Trophoblast cell (in vitro differentiated cells and primary cell): ENCODE data around the gene SEMA6A.
A peak's percentile ranks its signal among the peaks of the same experiment; 100 is the strongest.

ENCODE experiments used
- DNase-seq, 2 donors: peaks; one replicate each; pipeline ENCODE4 v3.0.0-alpha.2; 2016
- H2AFZ ChIP-seq: 2 replicates; pipeline ENCODE4 v1.6.1; 2013; ENCODE audit warnings: low read length, moderate library complexity, mild to moderate bottlenecking; ENCODE audit not compliant: insufficient read depth, poor library complexity
- H2AK5ac ChIP-seq: 2 replicates; pipeline ENCODE4 v1.6.1; 2013; ENCODE audit warnings: mild to moderate bottlenecking, low read length
- H2BK120ac ChIP-seq: 2 replicates; pipeline ENCODE4 v1.6.1; 2013; ENCODE audit warnings: low read length, mild to moderate bottlenecking, moderate library complexity; ENCODE audit not compliant: insufficient read depth, poor library complexity
- H2BK12ac ChIP-seq: 2 replicates; pipeline ENCODE4 v1.6.1; 2013; ENCODE audit warnings: mild to moderate bottlenecking, low read length, moderate library complexity
- H2BK5ac ChIP-seq: 2 replicates; pipeline ENCODE4 v1.6.1; 2013; ENCODE audit warnings: low read length, low read depth, moderate library complexity, mild to moderate bottlenecking; ENCODE audit not compliant: poor library complexity
- H3K14ac ChIP-seq: 2 replicates; pipeline ENCODE4 v1.6.1; 2013; ENCODE audit warnings: mild to moderate bottlenecking, low read length
- H3K18ac ChIP-seq: 2 replicates; pipeline ENCODE4 v1.6.1; 2013; ENCODE audit warnings: mild to moderate bottlenecking, low read length
- H3K23ac ChIP-seq: 2 replicates; pipeline ENCODE4 v1.6.1; 2013; ENCODE audit warnings: low read length
- H3K27ac ChIP-seq: 2 replicates; pipeline ENCODE4 v1.5.1; 2013; ENCODE audit warnings: low read depth, mild to moderate bottlenecking, inconsistent platforms, low read length, moderate library complexity
- H3K27me3 ChIP-seq: 2 replicates; pipeline ENCODE4 v1.6.1; 2013; ENCODE audit warnings: inconsistent platforms, mild to moderate bottlenecking, low read length, moderate library complexity; ENCODE audit not compliant: insufficient read depth
- H3K36me3 ChIP-seq, 2 experiments: 1 replicate in 1 of 2; 2 replicates in 1 of 2; pipeline ENCODE4 v1.6.1; 2013; ENCODE audit warnings: low read length in 2 of 2, mild to moderate bottlenecking in 2 of 2, moderate library complexity in 1 of 2; ENCODE audit not compliant: insufficient read depth in 2 of 2, control insufficient read depth in 1 of 2
- H3K4ac ChIP-seq: 2 replicates; pipeline ENCODE4 v1.6.1; 2013; ENCODE audit warnings: low read depth, mild to moderate bottlenecking, low read length, moderate library complexity
- H3K4me1 ChIP-seq, 2 experiments: 1 replicate in 1 of 2; 2 replicates in 1 of 2; pipeline ENCODE4 v1.6.1; 2013; ENCODE audit warnings: low read length in 2 of 2, mild to moderate bottlenecking in 2 of 2, moderate library complexity in 1 of 2; ENCODE audit not compliant: insufficient read depth in 2 of 2, control insufficient read depth in 1 of 2
- H3K4me2 ChIP-seq: 2 replicates; pipeline ENCODE4 v1.6.1; 2013; ENCODE audit warnings: inconsistent platforms, mild to moderate bottlenecking, low read length, moderate library complexity
- H3K4me3 ChIP-seq: 2 replicates; pipeline ENCODE4 v1.5.1; 2013; ENCODE audit warnings: mild to moderate bottlenecking, low read depth, low read length, inconsistent platforms
- H3K79me1 ChIP-seq: one replicate; pipeline ENCODE4 v1.6.1; 2013; ENCODE audit warnings: low read length
- H3K79me2 ChIP-seq: 2 replicates; pipeline ENCODE4 v1.6.1; 2013; ENCODE audit warnings: low read length, mild to moderate bottlenecking; ENCODE audit not compliant: control insufficient read depth, insufficient read depth, poor library complexity
- H3K9ac ChIP-seq: 2 replicates; pipeline ENCODE4 v1.6.1; 2013; ENCODE audit warnings: mild to moderate bottlenecking, low read length
- H3K9me3 ChIP-seq: 2 replicates; pipeline ENCODE4 v1.6.1; 2013; ENCODE audit warnings: low read depth, mild to moderate bottlenecking, control low read depth, inconsistent platforms, low read length; ENCODE audit not compliant: insufficient read depth
- H4K12ac ChIP-seq: 2 replicates; pipeline ENCODE4 v1.6.1; 2013; ENCODE audit warnings: low read depth, mild to moderate bottlenecking, low read length, moderate library complexity
- H4K8ac ChIP-seq: 2 replicates; pipeline ENCODE4 v1.6.1; 2013; ENCODE audit warnings: low read depth, mild to moderate bottlenecking, low read length, moderate library complexity
- H4K91ac ChIP-seq: one replicate; pipeline ENCODE4 v1.6.1; 2013; ENCODE audit warnings: low read depth, mild to moderate bottlenecking, low read length, moderate library complexity
- WGBS: extraction: QIAGEN DNeasy Blood & Tissue Kit; methylation state at CpG from one replicate; pipeline ENCODE4 v1.1.7; 2013; ENCODE audit warnings: missing lambda C conversion rate; ENCODE audit not compliant: insufficient read length, insufficient coverage; ENCODE audit errors: extremely low coverage; 5-methylcytosine and 5-hydroxymethylcytosine counted together

Gene SEMA6A

DNA sequence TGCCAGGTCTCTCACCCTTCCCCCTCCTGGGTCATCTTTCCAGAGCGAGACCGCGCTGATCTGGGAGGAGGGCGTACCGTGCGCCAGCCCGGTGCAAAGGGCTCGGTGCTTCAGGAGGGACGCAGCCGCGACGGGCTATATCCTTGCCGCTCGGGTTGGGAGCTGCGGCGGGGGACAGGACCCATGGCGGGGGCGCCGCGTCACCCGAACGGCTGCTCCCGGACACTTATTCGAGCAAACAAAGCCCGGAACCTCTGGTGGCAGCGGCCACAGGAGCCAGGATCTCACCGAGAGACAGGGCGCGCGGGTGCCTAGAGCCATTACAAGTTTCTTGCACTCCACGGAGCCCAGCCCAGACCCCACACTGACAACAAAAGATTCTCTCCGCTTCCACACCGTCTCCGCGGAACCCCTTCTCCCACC lies 1.3 kb downstream of the SEMA6A start:
- H3K79me2 ChIP-seq, result peaks cover 47% of the 10 kb centered on the region
- H3K23ac ChIP-seq, result no peak overlapping the region
- peaks cover 42% of the 10 kb centered on the region for H3K79me1 ChIP-seq
- H3K36me3 ChIP-seq, result peaks cover 3 to 11% of the 10 kb centered on the region in 2 experiments
- peak overlapping the region; percentile 79 for H4K12ac ChIP-seq
- H3K9ac ChIP-seq, result peak overlapping the region; percentile 87
- H3K27ac ChIP-seq, result peak overlapping the region; percentile 98
- H2AK5ac ChIP-seq, result peak overlapping the region; percentile 20
- H3K27me3 ChIP-seq, result no peaks in the 10 kb centered on the region
- H4K91ac ChIP-seq, result peak overlapping the region; percentile 82
- peak overlapping the region; percentile 21 for H2BK12ac ChIP-seq
- peak overlapping the region; percentile 90 for H3K14ac ChIP-seq
- peak in 1 of 2 donors; percentile 29 for DNase-seq
- H2BK5ac ChIP-seq, result peak overlapping the region; percentile 98
- WGBS, result no CpG with 5 or more reads among the region's 35 CpGs
- peak overlapping the region; percentile 89 for H4K8ac ChIP-seq
- H2BK120ac ChIP-seq, result peak overlapping the region; percentile 71
- peak overlapping the region; percentile 94 for H3K4me3 ChIP-seq
- H3K9me3 ChIP-seq, result peaks cover 2% of the 10 kb centered on the region
- peak overlapping the region; percentile 98 for H3K18ac ChIP-seq
- peak overlapping the region; percentile 100 for H3K4ac ChIP-seq
- peaks cover 2 to 13% of the 10 kb centered on the region in 2 experiments for H3K4me1 ChIP-seq
- H2AFZ ChIP-seq, result peak overlapping the region; percentile 26
- H3K4me2 ChIP-seq, result peak overlapping the region; percentile 78

DNA sequence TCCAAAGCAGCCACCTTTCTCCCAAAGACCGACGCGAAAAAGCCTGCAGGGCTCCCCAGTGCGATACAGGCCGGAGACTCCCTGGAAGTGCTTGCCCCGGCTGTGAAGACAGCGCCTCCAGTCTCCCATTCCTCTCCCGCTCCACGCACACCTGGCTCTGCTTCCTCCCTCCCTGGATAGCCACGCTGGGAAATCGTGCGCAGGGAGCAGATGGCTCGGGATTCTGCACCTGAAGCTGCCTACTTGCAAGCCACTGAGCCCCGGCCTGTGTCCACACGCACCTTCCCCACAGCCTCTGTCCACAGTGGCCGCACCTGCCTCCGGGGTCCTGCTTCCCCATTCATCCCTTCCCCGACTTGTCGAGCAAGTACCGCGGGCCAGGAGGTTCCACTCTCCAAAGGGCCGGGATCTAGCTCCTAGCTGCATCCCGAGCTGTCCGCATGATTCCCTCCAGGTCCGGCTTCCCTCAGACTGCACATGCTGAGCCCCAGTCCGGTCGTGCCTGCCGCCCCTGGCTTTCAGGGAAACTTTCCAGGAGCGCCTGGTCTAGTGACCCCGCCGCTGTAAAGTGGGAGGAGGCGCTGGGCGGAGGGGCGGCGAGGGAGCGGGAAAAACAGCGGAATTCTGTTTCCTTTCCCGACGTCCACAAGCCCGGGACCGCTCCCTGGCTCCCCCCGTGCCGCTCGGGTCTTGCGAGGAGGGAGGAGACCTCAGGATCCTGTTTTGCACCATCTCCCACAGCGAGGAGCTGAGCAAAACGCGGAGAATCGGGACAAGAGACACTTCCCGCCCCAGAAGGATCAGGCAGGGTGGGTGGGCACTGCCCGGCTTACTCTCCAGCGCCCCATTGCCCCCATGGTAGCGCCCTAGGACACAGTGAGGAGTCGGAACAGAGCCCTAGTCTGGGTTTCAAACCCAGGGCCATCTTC lies 2.0 kb downstream of the SEMA6A start:
- Histone ChIP-seq H2AK5ac (no peak overlapping the region), H3K9ac (peak overlapping the region; percentile 87), H3K79me2 (peaks cover 47% of the 10 kb centered on the region), H4K8ac (peak overlapping the region; percentile 89), H3K4ac (peak overlapping the region; percentile 100), H3K79me1 (peaks cover 37% of the 10 kb centered on the region), H3K27me3 (no peaks in the 10 kb centered on the region), H3K18ac (peak overlapping the region; percentile 98), H2BK12ac (peak overlapping the region; percentile 12), H3K36me3 (peaks cover 3 to 11% of the 10 kb centered on the region in 2 experiments), H2BK120ac (peak overlapping the region; percentile 71), H4K91ac (peak overlapping the region; percentile 82), H3K27ac (peak overlapping the region; percentile 98), H2AFZ (peak overlapping the region; percentile 46), H3K4me3 (peak overlapping the region; percentile 94), H3K9me3 (peaks cover 2% of the 10 kb centered on the region), H3K14ac (peak overlapping the region; percentile 90), H3K4me2 (peak overlapping the region; percentile 78), H2BK5ac (peak overlapping the region; percentile 98), H4K12ac (peak overlapping the region; percentile 34), H3K4me1 (peaks cover 2 to 13% of the 10 kb centered on the region in 2 experiments), H3K23ac (peak overlapping the region; percentile 80)
- no CpG with 5 or more reads among the region's 54 CpGs for WGBS
- DNase-seq, result peak; percentile 11 to 42

GRCh38 chr5:116571568-116572349 lies 2.9 kb downstream of the SEMA6A start:
- Histone ChIP-seq H3K27me3 (no peaks in the 10 kb centered on the region), H3K18ac (no peak overlapping the region), H3K9me3 (peaks cover 2% of the 10 kb centered on the region), H3K79me2 (peaks cover 49% of the 10 kb centered on the region), H2AFZ (no peak overlapping the region), H4K12ac (no peak overlapping the region), H4K8ac (peak overlapping the region; percentile 89), H3K79me1 (peaks cover 35% of the 10 kb centered on the region), H3K4me1 (peaks cover 2 to 12% of the 10 kb centered on the region in 2 experiments), H3K4me2 (peak overlapping the region; percentile 78), H3K14ac (peak overlapping the region; percentile 90), H2BK5ac (peak overlapping the region; percentile 98), H3K4ac (peak overlapping the region; percentile 100), H2AK5ac (no peak overlapping the region), H2BK120ac (peak overlapping the region; percentile 71), H3K27ac (peak overlapping the region; percentile 98), H3K36me3 (peaks cover 3 to 11% of the 10 kb centered on the region in 2 experiments), H3K23ac (no peak overlapping the region), H3K9ac (peak overlapping the region; percentile 87), H2BK12ac (no peak overlapping the region), H3K4me3 (peak overlapping the region; percentile 94), H4K91ac (no peak overlapping the region)
- DNase-seq, result no peak
- WGBS, result no CpG with 5 or more reads among the region's 17 CpGs

DNA sequence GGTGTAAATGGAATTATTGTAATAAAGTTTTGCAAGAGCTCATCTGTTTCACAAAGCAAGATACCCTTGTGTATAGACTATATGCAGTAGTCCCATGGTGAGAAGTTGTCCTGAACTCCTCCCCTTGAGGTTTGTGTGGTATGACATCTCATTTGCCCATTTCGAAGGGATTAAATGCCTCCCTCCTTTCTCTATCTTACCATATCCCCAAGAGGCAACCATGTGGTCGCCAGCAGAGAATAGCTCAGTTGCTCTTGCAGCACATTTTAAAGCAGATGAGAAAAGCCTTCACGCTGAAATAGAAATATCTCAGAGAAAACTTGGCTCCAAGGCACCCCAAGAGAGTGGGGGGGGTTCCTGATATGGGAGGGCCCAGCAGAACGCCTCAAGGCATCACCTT lies 4.6 kb downstream of the SEMA6A start:
- no peak overlapping the region for H2AK5ac ChIP-seq
- H3K4ac ChIP-seq, result peak overlapping the region; percentile 86
- H3K4me3 ChIP-seq, result no peak overlapping the region
- H3K27ac ChIP-seq, result no peak overlapping the region
- peaks cover 46% of the 10 kb centered on the region for H3K79me2 ChIP-seq
- H3K36me3 ChIP-seq, result peaks cover 5 to 12% of the 10 kb centered on the region in 2 experiments
- DNase-seq, result no peak
- no peak overlapping the region for H3K23ac ChIP-seq
- peak overlapping the region; percentile 52 for H3K4me2 ChIP-seq
- H3K79me1 ChIP-seq, result peaks cover 26% of the 10 kb centered on the region
- H3K9me3 ChIP-seq, result peaks cover 2% of the 10 kb centered on the region
- no peak overlapping the region for H3K18ac ChIP-seq
- H2AFZ ChIP-seq, result no peak overlapping the region
- no peak overlapping the region for H2BK120ac ChIP-seq
- H3K4me1 ChIP-seq, result peaks cover 2 to 11% of the 10 kb centered on the region in 2 experiments
- no peak overlapping the region for H4K91ac ChIP-seq
- no peak overlapping the region for H2BK12ac ChIP-seq
- WGBS, result no CpG with 5 or more reads among the region's 4 CpGs
- no peaks in the 10 kb centered on the region for H3K27me3 ChIP-seq
- no peak overlapping the region for H4K8ac ChIP-seq
- no peak overlapping the region for H4K12ac ChIP-seq
- no peak overlapping the region for H3K14ac ChIP-seq
- H3K9ac ChIP-seq, result no peak overlapping the region
- no peak overlapping the region for H2BK5ac ChIP-seq
